Kidney (tissue), 14 donors: ENCODE measurements around the gene CHST12. TPM values are rescaled to one million over a fixed set of nuclear protein-coding genes. Genes with fewer than 3 reads are reported as not detected.

Experiments
- DNase-seq, 5 donors: peaks; one replicate each; pipeline ENCODE4 v3.0.0-alpha.2; 2013 to 2020
- FAIRE-seq: peaks from 2 replicates; lab custom pipeline; 2012; peaks lifted over from hg19 to GRCh38; lab: Jason Lieb, UNC
- H3K27ac ChIP-seq, 2 donors: one replicate each; pipeline ENCODE4 v1.7.0; 2013; ENCODE audit warnings: low read depth in 2 of 2, low read length in 2 of 2, inconsistent platforms in 1 of 2
- H3K27me3 ChIP-seq: one replicate; pipeline ENCODE4 v1.7.1; 2013; ENCODE audit warnings: low read length, inconsistent platforms; ENCODE audit not compliant: control insufficient read depth, insufficient read depth
- H3K36me3 ChIP-seq, 3 donors: one replicate each; pipeline versions ENCODE4 v1.7.0 to v1.7.1; 2013; ENCODE audit warnings: low read length in 3 of 3, control low read depth in 1 of 3, inconsistent platforms in 1 of 3; ENCODE audit not compliant: insufficient read depth in 3 of 3, control insufficient read depth in 2 of 3
- H3K4me1 ChIP-seq, 3 donors: one replicate each; pipeline versions ENCODE4 v1.7.0 to v1.7.1; 2013; ENCODE audit warnings: low read length in 3 of 3, inconsistent platforms in 1 of 3, low read depth in 1 of 3; ENCODE audit not compliant: control insufficient read depth in 2 of 3, insufficient read depth in 2 of 3
- H3K4me3 ChIP-seq, 3 donors: one replicate each; pipeline versions ENCODE4 v1.7.0 to v1.8.1; 2013; ENCODE audit warnings: low read length in 3 of 3, control low read depth in 1 of 3, inconsistent platforms in 1 of 3
- H3K9ac ChIP-seq, 3 donors: one replicate each; pipeline versions ENCODE4 v1.7.0 to v1.7.1; 2013; ENCODE audit warnings: low read length in 3 of 3, control low read depth in 1 of 3, inconsistent platforms in 1 of 3
- H3K9me3 ChIP-seq, 3 donors: one replicate each; pipeline versions ENCODE4 v1.7.0 to v1.7.1; 2013; ENCODE audit warnings: low read length in 3 of 3, control low read depth in 1 of 3, inconsistent platforms in 1 of 3; ENCODE audit not compliant: control insufficient read depth in 2 of 3, insufficient read depth in 1 of 3
- intact Hi-C: fragments of 100-400 bp; cut with DNase I; formaldehyde crosslinking; loops from one replicate; pipeline ENCODE4 v1.11.1; 2022
- polyA plus RNA-seq: library from polyadenylated mRNA; stranded (reverse); fragments of 350-450 nt; fragmentation: Illumina TruSeq; extraction: RNeasy Lipid Tissue Mini Kit (QIAGEN cat#74804); gene quantifications from one replicate; pipeline ENCODE4 v1.2.3, GENCODE V29; 2014; ENCODE audit warnings: low read depth, low replicate concordance; ENCODE audit not compliant: insufficient read depth
- total RNA-seq: library from RNA; stranded (reverse); fragmentation: NEBNext Ultra II Directional; extraction: Animal tissue kit (Norgen Biotek cat#: 25700); gene quantifications from one replicate; pipeline ENCODE4 v1.2.1, GENCODE V29; 2021
- TF ChIP-seq, protein P1 (sequence below): IDR thresholded peaks from 3 replicates; pipeline ENCODE4 v1.5.1; 2012; ENCODE audit warnings: mild to moderate bottlenecking, moderate library complexity, borderline replicate concordance; ENCODE audit not compliant: insufficient read depth; ENCODE audit errors: extremely low read depth
- donor health status: control.
- donor health status: control.
- donor health status: control.
- donor health status: control.
- donor health status: control.
- donor health status: DM: yes; HTN: yes; CAD: no.
- donor health status: Normal renal cell carcinoma (clear cell type).

The CHST12 gene
- total and polyA plus RNA-seq, 2 donors from 2014 or later, result 16.3 to 25.6 TPM

DNA sequence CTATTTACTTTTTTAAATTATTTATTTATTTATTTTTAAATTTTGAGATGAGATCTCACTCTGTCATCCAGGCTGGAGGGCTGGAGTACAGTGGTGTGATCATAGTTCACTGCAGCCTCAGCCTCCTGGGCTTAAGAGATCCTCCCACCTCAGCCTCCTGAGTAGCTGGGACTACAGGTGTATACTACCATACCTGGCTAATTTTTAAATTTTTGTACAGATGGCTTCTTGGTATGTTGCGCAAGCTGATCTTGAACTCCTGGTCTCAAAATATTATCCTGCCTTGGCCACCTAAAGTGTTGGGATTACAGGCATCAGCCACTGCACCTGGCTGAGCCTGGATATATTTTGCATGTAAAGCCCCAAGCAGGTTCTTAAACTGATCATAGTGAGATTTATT, 7.6 kb downstream of the CHST12 start:
- Histone ChIP-seq H3K27me3 (no peaks in the 10 kb centered on the region), H3K27ac (no peak overlapping the region), H3K9me3 (no peaks in the 10 kb centered on the region), H3K4me3 (no peak overlapping the region), H3K9ac (no peak overlapping the region), H3K4me1 (peaks cover 0 to 13% (median 4%) of the 10 kb centered on the region in 3 donors), H3K36me3 (no peaks in the 10 kb centered on the region)
- no peak for FAIRE-seq
- DNase-seq, result no peak
- TF ChIP-seq, protein P1, sequence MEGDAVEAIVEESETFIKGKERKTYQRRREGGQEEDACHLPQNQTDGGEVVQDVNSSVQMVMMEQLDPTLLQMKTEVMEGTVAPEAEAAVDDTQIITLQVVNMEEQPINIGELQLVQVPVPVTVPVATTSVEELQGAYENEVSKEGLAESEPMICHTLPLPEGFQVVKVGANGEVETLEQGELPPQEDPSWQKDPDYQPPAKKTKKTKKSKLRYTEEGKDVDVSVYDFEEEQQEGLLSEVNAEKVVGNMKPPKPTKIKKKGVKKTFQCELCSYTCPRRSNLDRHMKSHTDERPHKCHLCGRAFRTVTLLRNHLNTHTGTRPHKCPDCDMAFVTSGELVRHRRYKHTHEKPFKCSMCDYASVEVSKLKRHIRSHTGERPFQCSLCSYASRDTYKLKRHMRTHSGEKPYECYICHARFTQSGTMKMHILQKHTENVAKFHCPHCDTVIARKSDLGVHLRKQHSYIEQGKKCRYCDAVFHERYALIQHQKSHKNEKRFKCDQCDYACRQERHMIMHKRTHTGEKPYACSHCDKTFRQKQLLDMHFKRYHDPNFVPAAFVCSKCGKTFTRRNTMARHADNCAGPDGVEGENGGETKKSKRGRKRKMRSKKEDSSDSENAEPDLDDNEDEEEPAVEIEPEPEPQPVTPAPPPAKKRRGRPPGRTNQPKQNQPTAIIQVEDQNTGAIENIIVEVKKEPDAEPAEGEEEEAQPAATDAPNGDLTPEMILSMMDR, result no peak
- intact Hi-C loops, result no loop called here

DNA sequence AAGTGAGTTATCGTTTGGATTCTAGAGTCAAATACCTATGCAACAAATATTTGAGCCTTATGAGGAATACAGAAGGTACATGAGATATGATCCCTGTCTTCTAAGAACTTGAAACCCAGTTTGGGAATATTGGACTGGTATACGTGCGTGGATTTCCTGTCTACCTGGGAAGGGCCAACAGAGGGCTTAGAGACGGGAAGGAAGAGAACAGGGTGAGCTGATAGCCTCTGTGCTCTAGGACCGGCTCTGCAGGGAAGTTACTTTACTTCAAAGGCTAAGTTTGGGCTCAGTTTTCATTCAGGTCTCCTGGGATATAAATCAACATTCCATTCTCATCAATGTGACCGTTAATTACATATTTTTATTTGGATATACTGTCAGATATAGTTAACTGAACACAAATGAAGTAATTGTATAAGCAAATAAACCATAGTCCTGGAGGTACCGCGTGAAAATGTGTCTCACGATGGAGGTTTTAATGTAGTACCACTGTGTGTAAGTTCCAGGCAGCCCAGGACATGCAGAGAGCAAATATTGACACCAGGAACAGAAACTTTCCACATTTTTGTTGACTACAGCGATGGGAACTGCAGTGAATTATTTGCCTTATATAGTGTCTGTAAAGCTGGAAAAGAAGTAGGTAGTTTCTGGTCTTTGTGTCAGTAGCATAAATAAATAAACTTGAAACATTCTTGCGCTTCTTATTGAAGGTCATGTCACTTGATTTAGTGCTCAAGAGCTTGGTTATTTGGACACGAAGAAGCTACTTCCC, 8.6 kb downstream of the CHST12 start:
- no peaks in the 10 kb centered on the region for H3K27me3 ChIP-seq
- intact Hi-C loops, result no loop called here
- no peak overlapping the region for H3K9ac ChIP-seq
- no peak overlapping the region for H3K4me3 ChIP-seq
- H3K4me1 ChIP-seq, result peaks cover 0 to 13% (median 4%) of the 10 kb centered on the region in 3 donors
- H3K36me3 ChIP-seq, result no peaks in the 10 kb centered on the region
- H3K27ac ChIP-seq, result no peak overlapping the region
- FAIRE-seq, result no peak
- TF ChIP-seq, protein P1, result no peak
- no peak for DNase-seq
- H3K9me3 ChIP-seq, result no peaks in the 10 kb centered on the region

DNA sequence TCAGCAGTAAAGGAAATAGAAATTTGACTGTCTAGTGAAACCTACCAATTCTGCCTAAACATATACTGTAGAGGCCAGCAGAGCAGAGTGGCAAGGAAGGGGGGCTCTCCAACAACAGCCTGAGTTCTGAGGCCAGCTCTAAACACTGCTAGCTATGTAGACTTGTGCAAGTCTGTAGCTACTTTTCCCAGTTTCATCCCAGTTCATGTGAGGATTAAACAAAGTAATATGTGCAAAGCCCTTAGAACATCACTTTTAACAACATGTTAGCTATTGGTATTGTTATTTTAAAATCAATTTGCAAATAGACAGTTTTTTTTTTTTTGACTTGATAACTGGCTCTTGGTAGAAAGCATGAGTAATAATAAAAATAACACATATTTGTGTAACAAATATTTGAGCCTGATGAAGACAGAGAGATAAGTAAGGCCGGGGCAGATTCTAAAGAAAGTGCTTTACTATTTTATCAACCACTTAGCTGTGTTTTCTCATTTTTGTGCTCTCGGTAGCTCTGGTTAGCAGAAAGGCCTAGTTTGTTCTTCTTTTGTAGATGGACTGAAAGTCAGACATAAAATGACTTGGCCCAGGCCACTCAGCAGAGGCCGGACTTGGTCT, 9.3 kb downstream of the CHST12 start:
- intact Hi-C loops, result no loop called here
- peaks cover 0 to 15% (median 4%) of the 10 kb centered on the region in 3 donors for H3K4me1 ChIP-seq

More for the DNA sequence above, 9.3 kb downstream of the CHST12 start:
- Histone ChIP-seq H3K4me3 (no peak overlapping the region), H3K36me3 (no peaks in the 10 kb centered on the region), H3K9me3 (no peaks in the 10 kb centered on the region), H3K27me3 (no peaks in the 10 kb centered on the region), H3K27ac (no peak overlapping the region), H3K9ac (no peak overlapping the region)
- DNase-seq (no peak), FAIRE-seq (no peak)
- TF ChIP-seq, protein P1, result no peak
